OCI-M2 (cell line): ENCODE results near the gene ALKBH5.

ENCODE experiments used
- DNase-seq: peaks from one replicate; lab custom pipeline; 2025; ENCODE audit not compliant: unreplicated experiment; lab: John Stamatoyannopoulos, UW

Gene ALKBH5

DNA sequence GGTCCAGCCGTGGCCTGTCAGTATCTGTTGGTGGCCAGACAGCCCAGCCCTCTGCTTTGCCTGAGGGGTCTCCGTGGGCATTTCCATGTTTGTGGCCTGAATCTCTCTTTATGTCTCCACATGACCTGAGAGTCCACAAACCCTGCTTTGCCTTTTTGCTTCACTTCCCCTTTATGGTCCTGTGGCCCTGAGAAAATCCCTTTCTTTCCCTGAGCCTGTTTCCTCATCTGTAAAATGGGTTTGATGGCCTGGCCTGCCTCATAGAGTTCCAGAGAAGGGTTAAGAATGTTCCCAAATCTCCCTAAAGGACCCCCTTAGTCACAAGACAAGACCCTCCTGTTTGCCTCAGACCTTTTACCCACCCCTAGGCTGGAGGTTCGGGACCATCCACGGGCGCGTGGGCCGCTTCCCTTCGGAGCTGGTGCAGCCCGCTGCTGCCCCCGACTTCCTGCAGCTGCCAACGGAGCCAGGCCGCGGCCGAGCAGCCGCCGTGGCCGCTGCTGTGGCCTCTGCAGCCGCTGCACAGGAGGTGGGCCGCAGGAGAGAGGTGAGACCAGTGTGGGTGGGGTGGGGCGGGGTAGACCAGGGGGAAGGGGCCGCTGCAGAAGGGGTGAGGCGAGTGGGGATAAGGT is 26.2 kb upstream of the ALKBH5 start:
- DNase-seq: no peak

GRCh38 chr17:18158022-18158600 is 25.5 kb upstream of the ALKBH5 start:
- no peak for DNase-seq

GRCh38 chr17:18159551-18160120 is 24.0 kb upstream of the ALKBH5 start:
- no peak for DNase-seq

GRCh38 chr17:18160128-18160856 is 23.3 kb upstream of the ALKBH5 start:
- DNase-seq: no peak

- no peak for DNase-seq
Observed at GRCh38 chr17:18161207-18162145, 22.2 kb upstream of the ALKBH5 start.

- no peak for DNase-seq
Observed at GRCh38 chr17:18163547-18163946, 20.1 kb upstream of the ALKBH5 start.

DNA sequence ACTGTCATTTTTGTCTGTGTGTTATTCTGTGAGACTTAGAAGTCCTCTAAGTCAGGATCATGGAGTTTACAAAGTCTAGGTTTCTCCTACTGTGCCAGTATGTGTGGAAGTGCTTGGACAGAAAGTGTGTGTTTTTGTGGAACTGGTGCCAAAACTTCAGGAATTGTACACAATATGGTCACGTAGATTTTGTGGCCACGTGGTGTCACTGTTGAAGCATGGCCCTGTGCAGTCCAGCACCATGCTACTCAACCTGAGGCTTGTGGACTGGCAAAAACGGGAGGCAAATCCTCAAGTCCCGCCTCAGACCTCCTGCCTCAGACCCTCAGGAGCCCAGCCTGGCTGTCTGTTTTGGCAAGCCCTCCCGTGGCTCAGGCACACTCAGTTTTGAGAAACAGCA is 16.7 kb upstream of the ALKBH5 start:
- no peak for DNase-seq

GRCh38 chr17:18167421-18167820 is 16.2 kb upstream of the ALKBH5 start:
- no peak for DNase-seq

DNA sequence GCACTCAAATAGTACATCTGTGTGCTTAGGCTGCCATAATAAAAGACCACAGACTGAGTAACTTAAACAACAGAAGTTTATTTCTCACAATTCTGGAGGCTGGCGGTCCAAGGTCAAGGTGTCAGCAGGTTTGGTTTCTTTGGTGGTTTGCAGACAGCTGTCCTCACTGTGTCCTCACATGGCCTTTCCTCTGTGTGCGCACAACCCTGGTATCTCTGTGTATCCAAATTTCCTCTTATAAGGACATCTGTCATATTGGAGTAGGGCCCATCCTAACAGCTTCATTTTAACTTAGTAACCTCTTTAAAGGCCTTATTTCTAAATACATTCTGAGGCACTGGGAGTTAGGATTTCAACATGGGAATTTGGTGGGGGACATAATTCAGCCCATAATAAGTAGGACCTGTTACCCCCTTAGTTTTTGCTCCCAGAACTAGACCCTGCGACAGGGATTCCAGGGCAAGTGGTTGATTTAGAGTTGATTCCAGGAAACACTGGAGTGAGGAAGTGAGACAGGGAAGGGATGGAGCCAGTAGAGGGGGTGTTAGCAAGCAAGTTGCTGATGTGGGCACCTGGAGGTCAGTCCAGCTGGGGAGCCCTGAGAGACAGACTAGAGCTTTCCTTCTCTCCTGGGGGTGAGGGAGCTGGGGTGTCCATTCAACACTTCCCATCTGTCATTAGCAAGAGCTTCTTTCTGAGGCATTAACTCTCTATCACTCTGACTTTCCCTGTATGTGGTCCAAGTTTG is 10.9 kb upstream of the ALKBH5 start:
- no peak for DNase-seq

DNA sequence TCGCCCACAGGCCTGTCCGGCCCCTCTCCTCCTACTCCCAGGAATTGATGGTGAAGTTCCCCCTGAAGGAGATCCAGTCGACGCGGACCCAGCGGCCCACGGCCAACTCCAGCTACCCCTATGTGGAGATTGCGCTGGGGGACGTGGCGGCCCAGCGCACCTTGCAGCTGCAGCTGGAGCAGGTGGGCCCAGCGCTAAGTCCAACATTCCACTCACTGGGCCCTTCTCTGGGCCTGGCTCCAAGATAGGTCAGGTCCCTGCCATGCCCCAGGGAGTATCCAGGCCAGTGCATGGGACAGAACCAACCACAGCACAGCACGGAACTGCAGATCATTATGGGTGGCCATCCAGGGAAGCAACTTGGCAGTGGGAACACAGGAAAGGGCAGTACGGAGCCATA is 9.9 kb upstream of the ALKBH5 start:
- DNase-seq: no peak

DNA sequence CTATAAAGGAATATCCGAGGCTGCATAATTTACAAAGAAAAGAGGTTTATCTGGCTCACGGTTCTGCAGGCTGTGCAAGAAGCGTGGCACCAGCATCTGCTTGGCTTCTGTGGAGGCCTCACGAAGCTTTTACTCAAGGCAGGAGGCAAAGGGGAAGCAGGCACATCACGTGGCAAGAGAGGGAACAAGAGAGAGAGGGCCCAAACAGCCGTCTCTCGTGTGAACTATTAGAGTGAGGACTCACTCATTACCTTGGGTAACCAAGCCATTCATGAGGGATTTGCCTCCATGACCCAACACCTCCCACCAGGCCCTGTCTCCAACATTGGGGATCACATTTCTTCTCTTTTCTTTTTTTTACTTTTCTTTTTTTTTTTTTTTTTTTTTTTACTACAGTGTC is 7.5 kb upstream of the ALKBH5 start:
- no peak for DNase-seq

DNA sequence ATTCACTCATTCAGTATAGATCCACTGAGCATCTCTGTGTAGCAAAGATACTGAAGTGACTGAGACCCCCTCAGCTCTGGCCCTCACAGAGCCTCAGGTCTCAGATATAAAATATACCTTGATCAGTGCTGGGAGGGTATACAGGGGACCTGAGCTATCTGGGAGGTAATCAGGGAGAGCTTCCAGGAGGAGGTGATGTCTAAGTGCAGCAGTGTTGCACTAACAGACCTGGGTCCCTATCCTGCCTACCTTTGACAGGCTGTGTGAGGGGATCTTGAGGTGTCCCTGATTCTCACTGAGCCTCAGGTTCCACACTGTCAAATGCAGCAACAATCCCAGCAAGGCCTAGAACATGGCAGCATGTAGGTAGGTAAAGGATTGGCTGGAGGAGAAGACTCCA is 6.5 kb upstream of the ALKBH5 start:
- DNase-seq: no peak

- no peak for DNase-seq
Observed at GRCh38 chr17:18177722-18178121, 5.9 kb upstream of the ALKBH5 start.

GRCh38 chr17:18179196-18179595 is 4.4 kb upstream of the ALKBH5 start:
- no peak for DNase-seq

DNA sequence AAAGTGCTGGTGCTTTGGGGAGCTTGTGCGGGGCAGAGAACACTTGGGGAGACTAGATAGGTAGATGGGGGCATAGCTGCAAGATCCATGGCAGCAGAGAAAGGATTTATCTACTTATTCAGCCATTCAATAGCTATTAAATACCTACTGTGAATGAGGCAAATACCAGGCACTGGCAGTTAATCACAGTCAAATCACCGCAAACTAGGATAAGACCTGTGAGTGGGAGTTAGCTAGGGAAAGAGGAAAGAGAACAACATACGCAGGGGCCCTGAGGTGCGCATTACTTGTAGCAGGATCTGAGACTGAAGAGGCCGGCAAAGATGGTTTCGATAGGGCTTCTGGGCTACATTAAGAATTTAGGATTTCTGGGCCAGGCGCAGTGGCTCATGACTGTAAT is 3.8 kb upstream of the ALKBH5 start:
- no peak for DNase-seq

GRCh38 chr17:18181358-18181757 is 2.3 kb upstream of the ALKBH5 start:
- DNase-seq: no peak

DNA sequence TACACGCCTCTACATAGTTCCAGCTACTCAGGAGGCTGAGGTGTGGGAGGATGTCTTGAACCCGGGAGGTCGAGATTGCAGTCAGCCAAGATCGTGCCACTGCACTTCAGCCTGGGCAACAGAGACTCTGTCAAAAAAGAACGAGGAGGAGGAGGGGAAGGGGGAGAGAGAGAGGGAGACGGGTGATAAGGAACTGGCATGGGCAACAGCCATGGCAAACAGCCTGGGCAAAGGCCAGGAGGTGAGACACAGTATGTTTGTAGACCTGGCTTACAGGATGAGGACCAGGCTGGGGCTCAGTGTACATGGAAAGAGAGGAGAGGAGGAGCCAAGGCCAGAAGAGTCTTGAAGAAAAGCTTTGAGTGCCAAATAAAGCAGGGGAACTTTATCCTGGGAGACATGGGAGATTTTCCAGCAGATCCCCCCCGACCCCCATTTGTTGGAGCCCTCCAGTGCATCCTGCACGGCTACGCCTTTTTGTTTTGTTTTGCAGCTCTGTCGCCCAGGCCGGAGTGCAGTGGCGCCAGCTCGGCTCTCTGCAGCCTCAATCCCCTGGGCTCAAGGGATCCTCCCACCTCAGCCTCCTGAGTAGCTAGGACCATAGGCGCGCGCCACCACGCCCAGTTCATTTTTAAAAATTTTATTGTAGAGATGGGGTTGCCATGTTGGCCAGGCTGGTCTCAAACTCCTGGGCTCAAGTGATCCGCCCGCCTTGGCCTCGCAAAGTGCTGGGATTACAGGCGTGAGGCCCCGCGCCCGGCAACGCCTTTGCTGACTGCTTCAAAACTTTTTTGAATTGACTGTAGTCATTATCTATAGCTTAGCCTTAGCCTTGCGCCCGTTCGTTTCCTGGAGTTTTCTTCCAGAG is 1.3 kb upstream of the ALKBH5 start:
- DNase-seq: peak; percentile 9

DNA sequence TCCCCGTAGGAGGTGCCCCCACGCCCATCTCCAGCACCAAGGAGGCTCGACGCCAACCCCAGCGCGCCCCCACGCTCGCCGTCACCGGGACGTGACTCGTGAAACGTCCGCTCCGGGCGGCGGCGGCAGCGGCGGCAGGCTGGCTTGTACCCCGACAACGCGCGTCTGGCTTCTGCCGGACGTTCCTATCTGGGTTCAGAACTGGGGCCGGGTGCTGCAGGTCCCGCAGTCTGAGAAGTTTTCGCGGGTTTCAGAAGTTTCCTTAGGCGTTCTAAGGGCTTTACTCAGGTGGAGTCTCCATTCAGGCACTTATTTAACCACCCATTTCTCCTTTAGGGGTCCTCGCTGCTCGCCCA is 672 bp upstream of the ALKBH5 start:
- no peak for DNase-seq

DNA sequence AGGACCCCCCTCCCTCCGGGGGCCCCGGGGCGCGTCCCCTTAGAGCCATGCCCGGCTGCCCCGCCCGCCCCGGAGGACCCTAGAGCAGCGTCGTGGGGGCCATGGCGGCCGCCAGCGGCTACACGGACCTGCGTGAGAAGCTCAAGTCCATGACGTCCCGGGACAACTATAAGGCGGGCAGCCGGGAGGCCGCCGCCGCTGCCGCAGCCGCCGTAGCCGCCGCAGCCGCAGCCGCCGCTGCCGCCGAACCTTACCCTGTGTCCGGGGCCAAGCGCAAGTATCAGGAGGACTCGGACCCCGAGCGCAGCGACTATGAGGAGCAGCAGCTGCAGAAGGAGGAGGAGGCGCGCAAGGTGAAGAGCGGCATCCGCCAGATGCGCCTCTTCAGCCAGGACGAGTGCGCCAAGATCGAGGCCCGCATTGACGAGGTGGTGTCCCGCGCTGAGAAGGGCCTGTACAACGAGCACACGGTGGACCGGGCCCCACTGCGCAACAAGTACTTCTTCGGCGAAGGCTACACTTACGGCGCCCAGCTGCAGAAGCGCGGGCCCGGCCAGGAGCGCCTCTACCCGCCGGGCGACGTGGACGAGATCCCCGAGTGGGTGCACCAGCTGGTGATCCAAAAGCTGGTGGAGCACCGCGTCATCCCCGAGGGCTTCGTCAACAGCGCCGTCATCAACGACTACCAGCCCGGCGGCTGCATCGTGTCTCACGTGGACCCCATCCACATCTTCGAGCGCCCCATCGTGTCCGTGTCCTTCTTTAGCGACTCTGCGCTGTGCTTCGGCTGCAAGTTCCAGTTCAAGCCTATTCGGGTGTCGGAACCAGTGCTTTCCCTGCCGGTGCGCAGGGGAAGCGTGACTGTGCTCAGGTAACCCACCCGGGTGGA is 759 bp downstream of the ALKBH5 start:
- no peak for DNase-seq
